Left ventricle myocardium superior (tissue), 1 donor: ENCODE data around the gene GPHA2. TPM values are rescaled to one million over a fixed set of nuclear protein-coding genes. Genes with fewer than 3 reads are reported as not detected.

ENCODE experiments used
- ATAC-seq: fragments of 200-7000 bp; cut with Tn5 transposase; one replicate; pipeline ENCODE4 v1.9.1; 2020; ENCODE audit warnings: mild to moderate bottlenecking, moderate library complexity
- DNase-seq: peaks from one replicate; pipeline ENCODE4 v3.0.0-alpha.2; 2020
- intact Hi-C: fragments of 100-400 bp; cut with micrococcal nuclease; formaldehyde crosslinking; loops from one replicate; pipeline ENCODE4 v1.11.0; 2022
- total RNA-seq: library from RNA; stranded (reverse); fragmentation: NEBNext Ultra II Directional; extraction: Animal tissue kit (Norgen Biotek cat#: 25700); gene quantifications from one replicate; pipeline ENCODE4 v1.2.1, GENCODE V29; 2021
- donor health status: DM: no; HTN: yes; CAD: no; lungs with severe emphysema.

Gene GPHA2
- total RNA-seq, 1 donor from 2014 or later: not detected

GRCh38 chr11:64932324-64932723 is 3.4 kb downstream of the GPHA2 start:
- intact Hi-C loops: no loop called here
- no peak for DNase-seq
- ATAC-seq: no peak

DNA sequence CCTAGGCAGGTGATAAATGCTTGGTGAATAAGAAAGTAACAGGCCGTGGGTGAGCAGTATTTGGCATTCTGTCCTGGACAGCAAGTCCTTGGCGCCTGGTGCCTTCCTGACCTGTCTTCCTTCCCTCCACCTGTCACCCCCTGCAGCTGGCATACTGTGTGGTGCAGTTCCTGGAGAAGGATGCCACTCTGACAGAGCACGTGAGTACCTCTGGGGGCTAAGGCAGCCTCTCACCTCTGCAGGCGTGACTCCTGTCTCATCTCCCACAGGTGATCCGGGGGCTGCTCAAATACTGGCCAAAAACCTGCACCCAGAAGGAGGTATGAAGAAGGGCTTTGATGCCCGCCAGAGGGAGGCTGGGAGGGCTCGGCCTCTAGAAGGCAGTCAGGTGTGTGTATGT is 4.4 kb downstream of the GPHA2 start:
- DNase-seq (no peak), ATAC-seq (no peak)
- intact Hi-C loops: no loop called here

- no peak for DNase-seq
- intact Hi-C loops: no loop called here
- ATAC-seq: no peak
These were observed 5.4 kb downstream of the GPHA2 start for GRCh38 chr11:64930340-64930739.

DNA sequence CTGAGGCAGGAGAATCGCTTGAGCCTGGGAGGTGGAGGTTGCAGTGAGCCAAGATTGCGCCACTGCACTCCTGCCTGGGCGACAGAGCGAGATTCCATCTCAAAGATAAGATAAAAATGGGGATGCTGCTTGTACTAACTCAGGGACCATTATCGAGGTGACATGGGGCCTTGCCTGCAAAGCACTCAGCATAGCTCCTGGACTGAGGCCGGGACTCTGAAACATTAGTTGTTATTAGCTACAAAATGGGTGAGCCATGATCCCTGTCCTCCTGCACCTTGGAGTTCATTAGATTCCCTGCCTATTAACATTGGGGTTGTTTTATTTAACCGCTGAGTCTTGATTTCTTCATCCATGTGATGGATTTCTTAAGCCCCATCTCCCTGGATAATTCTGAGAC is 6.1 kb downstream of the GPHA2 start:
- intact Hi-C loops: no loop called here
- no peak for ATAC-seq
- DNase-seq: no peak

DNA sequence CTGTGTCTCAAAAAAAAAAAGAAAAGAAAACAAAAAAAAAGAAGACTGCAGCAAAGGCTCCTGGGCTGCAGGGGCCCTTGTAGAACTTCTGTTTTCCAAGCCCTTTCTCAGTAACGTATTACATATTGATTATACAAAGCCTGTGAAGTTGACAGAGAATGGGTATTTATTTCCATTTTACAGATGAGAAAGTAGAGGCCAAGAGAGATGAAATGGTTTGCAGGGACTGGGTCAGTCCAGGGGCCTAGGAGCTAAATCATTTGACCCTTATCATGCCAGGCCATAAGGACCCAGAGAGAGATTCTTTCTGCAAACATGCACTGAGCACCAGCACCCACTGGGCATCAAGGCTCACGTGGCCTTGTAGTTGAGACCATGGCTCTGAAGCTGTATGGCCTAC is 6.7 kb downstream of the GPHA2 start:
- intact Hi-C loops: no loop called here
- DNase-seq (no peak), ATAC-seq (no peak)

DNA sequence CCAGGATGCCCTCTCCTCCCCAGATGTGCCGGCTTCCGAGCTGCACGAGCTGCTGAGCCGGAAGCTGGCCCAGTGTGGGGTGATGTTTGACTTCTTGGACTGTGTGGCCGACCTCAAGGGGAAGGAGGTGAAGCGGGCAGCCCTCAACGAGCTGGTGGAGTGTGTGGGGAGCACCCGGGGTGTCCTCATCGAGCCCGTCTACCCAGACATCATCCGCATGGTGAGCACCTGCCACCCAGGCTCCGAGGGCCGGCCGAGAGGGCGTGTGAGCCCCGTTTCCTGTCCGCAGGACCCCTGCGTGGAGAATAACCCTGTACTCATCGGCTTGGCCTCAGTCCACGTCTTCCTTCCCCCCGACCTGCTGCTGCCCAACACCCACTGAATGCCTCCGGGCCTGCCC is 9.0 kb downstream of the GPHA2 start:
- intact Hi-C loops: no loop called here
- no peak for ATAC-seq
- no peak for DNase-seq

DNA sequence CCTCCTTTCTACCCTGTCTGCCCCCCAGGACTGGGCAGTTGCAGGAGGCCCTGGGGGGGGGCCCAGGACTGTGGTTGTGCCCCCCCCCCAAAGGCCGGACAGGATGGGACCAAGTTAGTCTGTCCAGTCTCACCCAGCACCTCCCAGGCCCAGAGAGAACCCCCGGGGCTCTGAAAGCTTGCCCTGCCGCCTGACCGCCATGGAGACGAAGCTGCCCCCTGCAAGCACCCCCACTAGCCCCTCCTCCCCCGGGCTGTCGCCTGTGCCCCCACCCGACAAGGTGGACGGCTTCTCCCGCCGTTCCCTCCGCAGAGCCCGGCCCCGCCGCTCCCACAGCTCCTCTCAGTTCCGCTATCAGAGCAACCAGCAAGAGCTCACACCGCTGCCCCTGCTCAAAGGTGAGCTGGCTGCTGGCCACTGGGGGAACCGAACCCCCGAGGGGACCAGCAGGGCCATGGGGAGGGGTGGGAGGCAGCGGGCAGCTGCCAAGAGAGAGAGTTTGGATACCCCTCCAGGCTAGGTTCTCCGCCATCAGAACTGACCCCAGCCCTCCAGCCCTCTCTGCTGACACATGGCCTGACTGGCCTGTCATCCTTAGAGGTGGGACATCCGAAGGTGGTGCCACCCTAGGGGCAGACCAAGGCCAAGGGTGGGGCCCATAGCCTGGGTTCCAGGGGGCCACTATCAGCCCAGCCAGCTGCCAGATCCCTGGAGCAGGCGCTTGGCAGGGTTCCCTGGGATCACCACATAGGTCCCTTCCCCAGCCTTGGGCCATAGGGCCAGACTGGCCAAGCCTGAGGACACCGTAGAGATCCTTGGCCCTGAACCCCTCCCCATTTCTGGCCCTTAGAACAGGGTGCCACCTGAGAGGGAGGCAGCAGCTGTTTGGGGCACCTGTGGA is 9.9 kb downstream of the GPHA2 start:
- DNase-seq (no peak), ATAC-seq (no peak)
- intact Hi-C loops: no loop called here

DNA sequence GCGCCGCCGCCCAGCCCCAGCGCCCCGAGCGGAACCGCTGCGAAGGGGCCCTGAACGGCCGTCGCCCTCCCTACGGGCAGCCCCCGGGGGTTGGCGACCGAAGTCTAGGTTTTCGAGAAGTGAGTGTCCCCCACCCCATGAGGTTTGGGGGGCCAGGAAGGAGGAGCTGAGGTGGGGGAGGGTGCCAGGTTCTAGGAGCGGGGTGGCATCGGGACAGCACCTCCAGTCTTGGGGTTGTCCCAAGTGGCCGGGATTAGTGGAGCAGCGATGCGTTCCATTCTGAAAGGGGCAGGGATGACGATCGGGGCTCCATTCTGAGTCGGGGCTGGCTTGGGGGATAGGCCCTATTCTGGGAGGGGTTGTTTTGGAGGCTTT is 10.8 kb downstream of the GPHA2 start:
- ATAC-seq (peak; percentile 4), DNase-seq (no peak)
- intact Hi-C loops: no loop called here

GRCh38 chr11:64923944-64924909 is 11.5 kb downstream of the GPHA2 start, which contains the start of gene PPP2R5B:
TSS of gene PPP2R5B (plus strand) at chr11:64924689. CDS start at chr11:64925735, 1,046 bp downstream.
- intact Hi-C loops: no loop called here
- ATAC-seq (peak; percentile 96), DNase-seq (peak; percentile 96)

- DNase-seq (no peak), ATAC-seq (no peak)
- intact Hi-C loops: no loop called here
These were observed 12.5 kb downstream of the GPHA2 start for GRCh38 chr11:64923151-64923661.

DNA sequence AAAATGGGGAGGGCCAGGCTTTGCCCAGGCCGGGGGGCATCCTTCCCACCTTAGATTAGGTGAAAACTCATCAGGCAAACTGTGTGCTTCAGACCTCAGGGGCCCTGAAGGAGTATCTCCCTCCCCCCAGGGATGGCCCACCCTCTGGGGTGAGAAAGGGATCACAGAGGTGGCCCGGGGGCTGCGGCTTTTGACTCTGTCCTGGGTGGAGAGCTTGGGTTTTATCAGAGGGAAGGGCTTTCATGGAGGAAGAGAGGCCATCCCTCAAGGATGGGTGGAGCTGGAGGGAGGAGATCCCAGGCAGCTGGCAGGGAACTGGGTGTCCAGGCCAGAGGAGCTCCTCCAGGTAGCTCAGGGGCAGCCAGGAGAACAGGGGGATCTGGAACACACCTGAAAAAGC is 14.3 kb downstream of the GPHA2 start:
- intact Hi-C loops: no loop called here
- DNase-seq (no peak), ATAC-seq (no peak)

GRCh38 chr11:64920124-64920523 is 15.6 kb downstream of the GPHA2 start:
- no peak for ATAC-seq
- intact Hi-C loops: no loop called here
- DNase-seq: no peak

GRCh38 chr11:64919627-64920026 is 16.1 kb downstream of the GPHA2 start:
- intact Hi-C loops: no loop called here
- no peak for ATAC-seq
- DNase-seq: no peak

GRCh38 chr11:64918017-64918416 is 17.7 kb downstream of the GPHA2 start:
- ATAC-seq (no peak), DNase-seq (no peak)
- intact Hi-C loops: no loop called here

DNA sequence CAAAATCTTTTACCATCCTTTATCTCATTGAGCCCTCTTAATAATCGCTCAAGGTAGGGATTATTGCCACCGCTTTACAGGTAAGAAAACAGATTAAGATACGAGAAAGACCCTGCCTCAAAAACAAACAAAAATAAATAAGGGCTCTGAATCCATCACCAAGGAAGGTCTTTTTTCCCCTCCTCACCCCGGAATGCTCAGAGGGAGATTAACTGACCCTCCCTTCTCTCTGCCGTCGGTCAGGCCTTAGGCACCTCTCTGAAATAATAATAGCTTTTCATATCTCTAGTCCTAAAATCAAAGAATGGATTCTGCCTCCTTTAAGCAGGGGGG is 18.1 kb downstream of the GPHA2 start:
- DNase-seq: no peak
- intact Hi-C loops: no loop called here

DNA sequence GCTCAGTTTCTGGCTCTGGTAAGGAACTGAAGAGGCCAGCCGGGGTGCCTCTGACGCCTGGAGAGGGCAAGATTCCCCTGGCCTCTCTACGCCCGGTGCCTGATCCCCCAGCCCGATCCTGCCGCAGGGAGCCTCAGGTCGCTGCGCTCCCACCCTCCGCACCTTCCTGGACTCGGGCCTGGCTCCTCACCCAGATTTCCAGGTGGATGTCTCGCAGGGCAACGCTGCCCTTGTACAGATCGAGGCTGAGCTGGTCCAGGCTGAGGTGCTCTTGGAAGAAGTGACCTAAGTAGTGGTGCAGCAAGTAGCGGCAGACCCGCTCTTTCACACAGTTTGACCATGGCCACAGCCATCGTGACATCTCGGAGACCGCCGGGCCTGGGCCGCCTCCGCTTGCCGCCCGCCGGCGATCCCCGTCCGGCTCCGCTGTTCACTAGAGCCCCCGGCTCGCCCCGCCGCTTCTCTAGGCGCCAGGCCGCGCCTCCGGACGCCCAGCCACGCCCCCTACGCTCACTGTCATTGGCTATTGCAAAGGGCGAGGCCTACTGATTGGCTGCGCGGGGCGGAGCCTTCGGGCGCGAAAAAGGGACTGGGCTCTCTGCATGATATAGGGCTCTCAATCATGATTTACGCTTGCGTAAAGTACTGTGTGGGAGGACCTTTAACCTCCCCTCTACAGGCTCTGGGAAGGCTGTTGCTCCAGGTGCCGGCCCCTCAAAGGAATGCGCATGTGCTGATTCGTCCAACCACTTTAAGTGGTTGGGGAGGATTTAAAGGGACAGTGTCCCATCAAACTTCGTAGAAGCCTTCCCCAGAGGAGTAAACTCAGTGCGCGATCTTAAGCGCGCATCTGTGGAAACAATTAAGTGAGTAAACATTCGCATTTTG is 18.7 kb downstream of the GPHA2 start, which contains the start of gene ATG2A:
TSS of gene ATG2A (minus strand) at position 435 of the 888 bp plus-strand sequence. CDS start at position 361, 74 bp downstream.
- intact Hi-C loops: no loop called here
- DNase-seq (peak; percentile 100), ATAC-seq (peak; percentile 97)

More for the DNA sequence above, 18.1 kb downstream of the GPHA2 start:
- no peak for ATAC-seq

GRCh38 chr11:64916040-64916774 is 19.5 kb downstream of the GPHA2 start:
- DNase-seq (no peak), ATAC-seq (peak; percentile 1)
- intact Hi-C loops: no loop called here

DNA sequence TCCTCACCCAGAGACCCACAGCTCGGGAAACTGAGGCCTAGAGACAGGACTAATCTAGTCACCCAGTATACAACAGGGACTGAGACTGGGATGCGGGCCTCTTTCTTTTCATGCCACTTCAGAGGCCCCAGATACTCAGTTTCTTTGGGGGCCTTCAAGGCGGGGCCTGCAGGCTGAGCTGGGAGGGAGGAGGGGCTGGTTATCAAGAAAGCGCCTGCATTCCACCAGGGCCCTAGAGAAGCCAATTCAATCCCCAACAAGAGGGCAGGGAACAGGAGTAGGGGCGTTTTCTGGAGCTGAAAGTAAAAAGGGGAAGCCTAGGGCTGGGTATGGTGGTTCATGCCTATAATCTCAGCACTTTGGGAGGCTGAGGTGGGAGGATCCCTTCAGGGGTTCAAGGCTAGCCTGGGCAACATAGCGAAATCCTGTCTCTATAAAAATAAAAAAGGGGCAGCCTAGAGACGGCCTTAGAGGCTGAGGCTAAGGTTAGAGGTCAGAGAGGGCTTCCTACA is 20.3 kb downstream of the GPHA2 start:
- intact Hi-C loops: no loop called here
- DNase-seq (no peak), ATAC-seq (no peak)
